ENCODE results near the gene FN1.
A peak's percentile ranks its signal among the peaks of the same experiment; 100 is the strongest.

The FN1 gene

GRCh38 chr2:215418064-215418963, 17.6 kb downstream of the FN1 start:
- Histone ChIP-seq H3K4me1 (ENCODE audit: insufficient read depth, poor library complexity, severe bottlenecking) (peaks cover 5% of the 10 kb centered on the region), H3K27ac (ENCODE audit: poor library complexity, severe bottlenecking) (peak overlapping the region; percentile 81), H3K4me3 (ENCODE audit: severe bottlenecking) (no peak overlapping the region), H3K36me3 (ENCODE audit: low read depth) (peaks cover 100% of the 10 kb centered on the region), H3K9me3 (ENCODE audit: severe bottlenecking) (no peaks in the 10 kb centered on the region), H3K27me3 (ENCODE audit: insufficient read depth, poor library complexity, severe bottlenecking) (no peaks in the 10 kb centered on the region)
- DNase-seq (ENCODE audit: low spot score) (no peak), ATAC-seq (ENCODE audit: low read depth) (no peak; the same call in 2 of the 3 replicates)
- TF ChIP-seq CTCF (IDR thresholded peaks at IDR 0.05; ENCODE audit: poor library complexity, severe bottlenecking): no peak

- no peaks in the 10 kb centered on the region for H3K9me3 ChIP-seq (ENCODE audit: severe bottlenecking)
- no peak overlapping the region for H3K4me3 ChIP-seq (ENCODE audit: severe bottlenecking)
- DNase-seq (ENCODE audit: low spot score) (no peak), ATAC-seq (ENCODE audit: low read depth) (no peak)
- peaks cover 5% of the 10 kb centered on the region for H3K4me1 ChIP-seq (ENCODE audit: insufficient read depth, poor library complexity, severe bottlenecking)
- peaks cover 99% of the 10 kb centered on the region for H3K36me3 ChIP-seq (ENCODE audit: low read depth)
- H3K27me3 ChIP-seq (ENCODE audit: insufficient read depth, poor library complexity, severe bottlenecking): no peaks in the 10 kb centered on the region
- TF ChIP-seq CTCF (IDR thresholded peaks at IDR 0.05; ENCODE audit: poor library complexity, severe bottlenecking): no peak
- peak overlapping the region; percentile 81 for H3K27ac ChIP-seq (ENCODE audit: poor library complexity, severe bottlenecking)
Observed at GRCh38 chr2:215417400-215417951, 18.4 kb downstream of the FN1 start.

GRCh38 chr2:215416656-215417055, 19.2 kb downstream of the FN1 start:
- H3K9me3 ChIP-seq (ENCODE audit: severe bottlenecking): no peaks in the 10 kb centered on the region
- ATAC-seq (ENCODE audit: low read depth) (no peak; the same call in 2 of the 3 replicates), DNase-seq (ENCODE audit: low spot score) (no peak)
- TF ChIP-seq CTCF (IDR thresholded peaks at IDR 0.05; ENCODE audit: poor library complexity, severe bottlenecking): no peak
- no peaks in the 10 kb centered on the region for H3K27me3 ChIP-seq (ENCODE audit: insufficient read depth, poor library complexity, severe bottlenecking)
- H3K4me1 ChIP-seq (ENCODE audit: insufficient read depth, poor library complexity, severe bottlenecking): peaks cover 5% of the 10 kb centered on the region
- H3K27ac ChIP-seq (ENCODE audit: poor library complexity, severe bottlenecking): peak overlapping the region; percentile 81
- peaks cover 95% of the 10 kb centered on the region for H3K36me3 ChIP-seq (ENCODE audit: low read depth)
- H3K4me3 ChIP-seq (ENCODE audit: severe bottlenecking): no peak overlapping the region

- TF ChIP-seq CTCF (IDR thresholded peaks at IDR 0.05; ENCODE audit: poor library complexity, severe bottlenecking): no peak
Observed at GRCh38 chr2:215415820-215416577, 19.9 kb downstream of the FN1 start.

More at GRCh38 chr2:215415820-215416577, 19.9 kb downstream of the FN1 start:
- DNase-seq (ENCODE audit: low spot score) (no peak), ATAC-seq (ENCODE audit: low read depth) (no peak)
- no peaks in the 10 kb centered on the region for H3K9me3 ChIP-seq (ENCODE audit: severe bottlenecking)
- peaks cover 93% of the 10 kb centered on the region for H3K36me3 ChIP-seq (ENCODE audit: low read depth)
- no peaks in the 10 kb centered on the region for H3K27me3 ChIP-seq (ENCODE audit: insufficient read depth, poor library complexity, severe bottlenecking)
- peak overlapping the region; percentile 81 for H3K27ac ChIP-seq (ENCODE audit: poor library complexity, severe bottlenecking)
- H3K4me3 ChIP-seq (ENCODE audit: severe bottlenecking): no peak overlapping the region
- peaks cover 10% of the 10 kb centered on the region for H3K4me1 ChIP-seq (ENCODE audit: insufficient read depth, poor library complexity, severe bottlenecking)
